NCI-H510A treated with DMSO at 0.1 percent for 48 hours (cell line): Measurements from ENCODE around the gene MIPOL1.
"Not testable (repeated sequence)": the region's sequence is repeated elsewhere in the genome, so short reads cannot be mapped to it uniquely, and the experiment has no call there.

Experiments used
- DNase-seq: peaks from one replicate; lab custom pipeline; 2025; lab: John Stamatoyannopoulos, UW

Gene MIPOL1

GRCh38 chr14:37401093-37401492 is 203.4 kb downstream of the MIPOL1 start:
- no peak for DNase-seq

GRCh38 chr14:37403626-37404025 is 205.9 kb downstream of the MIPOL1 start:
- DNase-seq: no peak

GRCh38 chr14:37406095-37406494 is 208.4 kb downstream of the MIPOL1 start:
- DNase-seq: no peak

DNA sequence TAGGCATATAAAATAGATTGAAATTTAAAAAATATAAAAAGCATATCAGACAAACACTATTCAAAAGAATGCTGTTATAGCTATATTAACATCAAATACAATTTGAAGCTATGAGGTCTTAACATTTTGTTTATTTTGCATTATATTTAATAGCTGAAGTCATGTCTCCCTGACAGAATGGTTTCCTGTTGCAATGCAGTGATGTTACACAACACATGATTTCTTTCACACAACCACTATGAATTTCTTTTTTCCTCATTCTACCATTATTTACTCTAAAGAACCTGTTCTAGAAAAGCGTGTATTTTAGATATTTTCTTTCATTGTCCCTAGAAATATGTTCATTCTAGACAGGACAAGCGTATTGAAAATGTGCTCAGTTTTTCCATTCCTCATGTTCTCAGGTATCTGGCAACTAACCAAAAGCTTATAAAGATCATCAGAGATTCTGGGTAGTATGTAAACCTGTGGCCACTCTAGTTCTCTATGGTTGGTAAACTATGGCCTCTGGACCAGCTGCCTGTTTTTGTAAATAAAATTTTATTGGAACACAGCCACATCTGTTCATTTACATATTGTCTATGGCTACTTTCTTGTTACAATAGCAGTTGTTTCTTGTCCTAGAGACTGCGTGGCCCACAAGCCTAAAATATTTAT is 213.5 kb downstream of the MIPOL1 start:
- DNase-seq: peak; percentile 57

GRCh38 chr14:37413050-37413449 is 215.3 kb downstream of the MIPOL1 start:
- DNase-seq: no peak

GRCh38 chr14:37413504-37414003 is 215.8 kb downstream of the MIPOL1 start:
- DNase-seq: no peak

DNA sequence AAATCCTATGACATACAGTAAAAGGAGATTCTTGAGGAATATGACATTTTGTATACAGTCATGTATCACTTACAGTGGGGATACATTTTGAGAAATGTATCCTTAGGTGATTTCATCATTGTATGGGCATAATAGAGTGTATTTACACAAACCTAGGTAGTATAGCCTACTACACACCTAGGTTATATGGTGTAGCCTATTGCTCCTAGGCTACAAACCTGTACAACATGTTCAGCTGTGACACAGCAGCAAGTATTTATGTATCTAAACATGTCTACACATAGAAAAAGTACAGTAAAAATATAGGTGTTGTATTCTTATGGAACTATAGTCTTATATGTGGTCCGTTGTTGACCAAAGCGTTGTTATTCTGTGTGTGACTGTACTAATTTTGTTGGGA is 218.5 kb downstream of the MIPOL1 start:
- DNase-seq: no peak

DNA sequence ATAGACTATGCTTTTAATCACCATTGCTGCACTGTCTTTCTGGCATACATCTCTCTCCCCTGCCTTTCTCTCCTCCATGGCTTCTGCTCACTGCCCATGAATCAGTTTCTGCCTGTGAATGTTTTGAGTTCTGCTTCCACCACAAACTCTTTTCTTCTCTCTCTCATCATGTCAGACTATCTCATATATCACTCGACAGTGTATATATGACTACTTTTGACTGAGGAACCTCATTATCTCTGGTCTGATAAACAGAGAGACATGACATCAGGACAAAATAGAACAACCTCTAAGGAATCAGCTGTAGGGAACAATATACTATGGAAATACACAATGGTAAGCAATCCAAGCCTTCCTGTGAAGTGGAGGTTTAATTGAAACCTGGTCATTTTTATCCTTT is 219.4 kb downstream of the MIPOL1 start:
- no peak for DNase-seq

DNA sequence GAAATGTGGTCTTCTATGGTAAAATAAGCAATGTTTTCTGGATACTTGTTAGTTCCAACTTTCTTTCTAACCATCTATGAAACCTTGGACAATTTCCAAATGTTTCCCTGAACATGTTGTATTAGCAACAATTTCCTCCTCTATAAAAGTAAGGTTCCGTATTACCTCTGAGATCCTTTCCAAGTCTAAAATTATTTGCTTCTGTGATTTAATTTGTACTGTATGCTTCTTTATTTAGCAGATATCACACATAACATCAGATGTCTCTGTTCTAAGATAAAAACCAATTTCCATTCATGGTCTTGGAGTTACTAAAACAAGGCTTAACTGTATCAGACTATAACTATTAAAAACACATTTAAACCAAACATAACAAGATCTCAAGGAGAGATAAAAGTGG is 220.1 kb downstream of the MIPOL1 start:
- DNase-seq: no peak

DNA sequence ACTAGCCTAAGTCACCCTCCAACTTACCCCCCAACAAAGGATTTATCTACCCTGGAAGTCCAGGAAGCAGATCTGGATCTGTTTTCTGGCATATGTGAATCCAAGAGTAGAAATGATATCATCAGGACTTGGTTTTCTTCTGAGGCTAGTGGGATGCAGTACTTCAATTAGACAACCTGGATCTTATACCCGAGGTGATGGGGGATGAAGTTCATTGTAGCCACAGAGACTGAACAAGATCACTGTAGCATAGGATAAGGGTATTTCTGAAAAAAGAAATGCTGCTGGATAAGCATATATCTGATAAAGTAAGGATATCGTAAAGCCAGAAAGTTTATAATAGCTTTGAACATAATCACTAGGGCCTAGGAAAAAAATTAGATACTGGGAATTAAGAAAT is 222.9 kb downstream of the MIPOL1 start:
- no peak for DNase-seq

DNA sequence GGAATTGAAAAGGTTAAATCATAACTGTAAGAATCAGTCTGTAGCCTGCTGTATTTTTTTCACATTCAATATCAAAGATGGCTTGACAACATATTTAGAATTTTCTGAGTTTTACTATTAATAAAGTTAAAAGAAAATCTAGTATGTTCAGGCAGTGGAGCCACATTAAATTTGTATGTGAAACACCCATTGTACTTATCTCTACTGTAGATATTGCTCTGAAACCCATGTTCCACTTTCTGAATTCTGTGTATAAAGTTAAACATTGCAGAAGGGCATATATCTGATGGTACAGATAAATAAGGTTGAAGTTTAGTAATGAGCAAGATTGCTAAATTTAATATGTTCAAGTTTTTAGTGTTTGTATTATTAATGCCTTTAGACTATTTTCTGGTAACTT is 224.6 kb downstream of the MIPOL1 start:
- DNase-seq: no peak

DNA sequence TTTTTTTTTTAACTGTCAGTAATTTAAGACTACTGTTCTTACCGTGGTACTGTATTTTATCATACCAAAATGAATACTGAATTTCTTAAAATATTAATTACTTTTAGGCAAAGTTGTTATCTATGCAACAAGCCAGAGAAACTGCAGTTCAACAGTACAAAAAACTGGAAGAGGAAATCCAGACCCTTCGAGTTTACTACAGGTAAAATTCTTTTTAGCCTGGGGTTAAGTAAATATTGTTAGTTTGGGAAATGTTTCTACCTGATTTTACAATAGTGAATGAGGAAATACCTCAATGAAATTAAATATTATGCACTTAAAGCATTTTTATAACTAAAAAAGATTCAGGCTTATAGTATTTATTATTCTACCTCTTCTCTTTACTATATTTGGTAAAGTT is 225.0 kb downstream of the MIPOL1 start:
- DNase-seq: no peak

DNA sequence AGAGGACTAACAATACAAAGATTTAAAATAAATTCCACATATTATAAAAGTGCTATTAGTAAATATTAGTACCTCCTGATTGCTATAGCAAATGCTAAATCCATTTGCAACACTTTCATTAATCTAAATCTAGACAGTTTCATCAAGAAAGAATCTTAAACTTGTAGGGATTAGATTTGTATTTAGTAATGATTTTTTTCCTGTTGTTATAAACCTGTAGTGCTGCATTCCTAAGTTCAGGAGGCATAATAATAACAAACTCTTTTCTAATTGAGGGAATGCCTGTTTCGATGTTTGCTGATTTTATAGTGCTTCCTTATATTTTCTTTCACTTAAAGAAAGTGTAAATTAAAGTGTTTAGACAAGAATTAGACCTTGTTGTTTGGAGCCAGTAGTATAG is 231.2 kb downstream of the MIPOL1 start:
- no peak for DNase-seq

DNA sequence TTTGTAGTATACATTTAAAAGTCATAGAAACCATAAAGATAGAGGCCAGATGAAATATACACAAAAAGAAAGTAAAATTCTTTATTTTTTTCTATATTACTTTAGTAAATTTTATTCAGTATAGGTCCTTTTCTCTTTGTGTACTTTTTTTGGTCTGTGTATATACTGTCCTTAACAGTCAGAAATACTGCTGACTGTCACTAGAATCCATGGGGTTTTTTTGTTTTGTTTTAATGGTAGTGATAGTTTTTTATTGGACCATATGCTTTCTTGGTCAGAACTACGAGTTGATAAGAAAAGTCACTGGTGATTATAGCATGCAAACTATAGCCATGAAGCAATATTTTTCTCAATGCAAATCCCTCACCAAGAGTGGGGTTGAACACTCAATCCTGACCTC is 231.9 kb downstream of the MIPOL1 start:
- DNase-seq: no peak

DNA sequence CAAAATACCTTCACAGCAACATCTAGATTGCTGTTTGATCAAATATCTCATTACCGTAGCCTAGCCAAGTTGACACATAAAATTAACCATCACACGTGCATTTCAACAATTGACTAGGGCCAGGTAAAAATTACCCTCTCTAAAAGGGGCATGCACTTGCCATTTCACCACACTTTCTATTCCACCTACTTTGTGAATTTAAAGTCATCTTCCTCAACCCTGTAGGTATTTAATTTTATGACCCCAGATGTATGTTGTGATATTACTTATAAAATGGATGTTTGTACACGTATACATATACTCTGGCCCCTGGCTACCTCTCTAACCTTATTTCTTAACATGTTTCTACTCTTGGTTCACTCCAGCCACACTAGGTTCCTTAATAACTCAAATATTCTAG is 237.1 kb downstream of the MIPOL1 start:
- no peak for DNase-seq

GRCh38 chr14:37436519-37436918 is 238.8 kb downstream of the MIPOL1 start:
- peak; percentile 12 for DNase-seq

GRCh38 chr14:37437490-37437889 is 239.8 kb downstream of the MIPOL1 start:
- DNase-seq: peak; percentile 18

GRCh38 chr14:37438444-37438843 is 240.7 kb downstream of the MIPOL1 start:
- DNase-seq: no peak

DNA sequence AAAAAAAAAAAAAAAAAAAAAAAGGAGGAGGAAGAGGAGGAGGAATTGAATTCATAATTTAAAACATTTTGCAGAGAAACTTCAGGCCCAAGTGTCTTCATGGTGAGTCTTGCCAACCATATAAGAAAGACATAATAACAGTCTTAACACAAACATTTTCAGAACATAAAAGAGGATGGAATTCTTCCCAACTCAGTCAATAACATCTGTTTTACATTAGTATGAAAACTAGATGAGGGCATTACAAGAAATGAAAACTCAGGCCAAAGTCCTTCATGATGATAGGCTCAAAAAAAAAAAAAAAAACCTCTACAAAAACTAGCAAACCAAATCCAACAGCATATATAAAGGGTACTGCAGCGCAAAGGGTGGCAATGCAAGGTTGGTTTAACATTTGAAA is 245.7 kb downstream of the MIPOL1 start:
- no peak for DNase-seq

DNA sequence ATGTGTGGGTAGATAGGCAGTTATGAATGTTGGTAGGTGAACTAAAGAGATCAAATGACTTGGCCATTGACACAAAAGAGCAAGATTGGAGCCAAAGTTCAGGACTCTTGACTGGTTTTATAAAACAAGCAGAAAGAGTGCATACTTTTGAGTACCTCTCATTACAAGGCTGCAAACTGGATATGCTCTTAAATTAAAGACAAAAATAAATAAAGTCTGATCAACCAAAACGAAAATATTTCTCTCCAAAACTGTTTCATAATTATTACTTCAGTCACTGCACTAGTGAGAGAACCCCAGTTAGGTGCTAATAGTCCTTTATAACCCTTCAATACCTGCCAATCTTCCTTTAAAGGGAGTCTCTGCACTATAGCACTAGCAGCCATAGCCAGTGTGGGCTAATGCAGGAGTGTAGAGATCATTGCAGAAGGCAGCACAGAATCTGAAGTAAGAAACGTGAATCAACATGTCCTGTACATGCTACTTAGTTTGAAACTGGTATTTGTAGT is 250.2 kb downstream of the MIPOL1 start:
- no peak for DNase-seq

DNA sequence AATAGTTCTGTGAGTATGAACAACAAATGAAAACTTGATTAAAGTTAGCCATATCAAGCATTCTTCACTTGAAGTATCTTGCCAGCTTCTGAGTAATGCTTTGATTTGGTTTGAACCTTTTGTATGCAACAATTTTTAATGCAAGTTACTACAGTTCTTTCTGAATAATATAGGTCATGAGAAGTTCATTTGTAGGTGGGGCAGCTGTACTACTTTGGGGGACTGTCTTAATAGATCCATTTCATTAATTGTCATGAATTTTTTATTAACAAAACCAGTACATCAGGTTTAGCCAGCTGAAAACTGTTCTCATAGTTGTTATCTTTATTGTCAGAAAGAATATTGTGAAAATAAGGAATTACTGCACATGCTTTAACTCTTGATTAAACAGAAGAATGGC is 254.6 kb downstream of the MIPOL1 start:
- DNase-seq: no peak

- DNase-seq: no peak
These were observed 256.2 kb downstream of the MIPOL1 start for GRCh38 chr14:37453985-37454384.

- no peak for DNase-seq
These were observed 259.6 kb downstream of the MIPOL1 start for GRCh38 chr14:37457334-37457733.

GRCh38 chr14:37462426-37462825 is 264.7 kb downstream of the MIPOL1 start:
- DNase-seq: not testable (repeated sequence)
